GM23248 (cell line): ENCODE results near the gene PIK3C3. TPM values are rescaled to one million over a fixed set of nuclear protein-coding genes. Genes with fewer than 3 reads are reported as not detected.

Source experiments
- DNase-seq: peaks from one replicate; pipeline ENCODE4 v3.0.0-alpha.2; 2015
- H2AFZ ChIP-seq: fragments of 200-600 bp; sonication (generic); 2 replicates; pipeline ENCODE4 v1.6.1; 2016; ENCODE audit warnings: antibody characterized with exemption
- H3F3A ChIP-seq: fragments of 200-600 bp; sonication (generic); 2 replicates; pipeline ENCODE4 v1.6.1; 2016; ENCODE audit warnings: mild to moderate bottlenecking, antibody characterized with exemption, mixed run types; ENCODE audit not compliant: insufficient read depth
- H3K27ac ChIP-seq: fragments of 200-600 bp; sonication (generic); 2 replicates; pipeline ENCODE4 v1.5.1; 2016; ENCODE audit warnings: mild to moderate bottlenecking
- H3K27me3 ChIP-seq: fragments of 200-600 bp; sonication (generic); replicated peaks from 2 replicates; pipeline ENCODE4 v1.6.1; 2016; ENCODE audit warnings: mild to moderate bottlenecking; ENCODE audit not compliant: insufficient read depth
- H3K36me3 ChIP-seq: fragments of 200-600 bp; sonication (generic); 2 replicates; pipeline ENCODE4 v1.6.1; 2016; ENCODE audit warnings: low read depth, mild to moderate bottlenecking
- H3K4me1 ChIP-seq: fragments of 200-600 bp; sonication (generic); 2 replicates; pipeline ENCODE4 v1.6.1; 2016; ENCODE audit warnings: mild to moderate bottlenecking; ENCODE audit not compliant: insufficient read depth
- H3K4me2 ChIP-seq: fragments of 200-600 bp; sonication (generic); one replicate; pipeline ENCODE4 v1.6.1; 2016; ENCODE audit warnings: mild to moderate bottlenecking; ENCODE audit not compliant: unreplicated experiment
- H3K4me3 ChIP-seq: fragments of 200-600 bp; sonication (generic); 2 replicates; pipeline ENCODE4 v1.5.1; 2016; ENCODE audit warnings: mild to moderate bottlenecking
- H3K79me2 ChIP-seq: fragments of 200-600 bp; sonication (generic); 2 replicates; pipeline ENCODE4 v1.6.1; 2016; ENCODE audit warnings: mild to moderate bottlenecking; ENCODE audit not compliant: insufficient read depth
- H3K9ac ChIP-seq: fragments of 200-600 bp; sonication (generic); 2 replicates; pipeline ENCODE4 v1.6.1; 2016; ENCODE audit warnings: mild to moderate bottlenecking
- H3K9me2 ChIP-seq: fragments of 200-600 bp; sonication (generic); 2 replicates; pipeline ENCODE4 v1.6.1; 2016; ENCODE audit warnings: mixed run types, mild to moderate bottlenecking, moderate library complexity; ENCODE audit not compliant: insufficient read depth
- H3K9me3 ChIP-seq: fragments of 200-600 bp; sonication (generic); one replicate; pipeline ENCODE4 v1.6.1; 2017; ENCODE audit warnings: low read depth
- H4K20me1 ChIP-seq: fragments of 200-600 bp; sonication (generic); 2 replicates; pipeline ENCODE4 v1.6.0; 2016; ENCODE audit not compliant: insufficient read depth
- EZH2 ChIP-seq: fragments of 200-600 bp; sonication (generic); IDR thresholded peaks from 2 replicates; pipeline ENCODE4 v1.6.1; 2018; ENCODE audit warnings: antibody characterized with exemption, mild to moderate bottlenecking; ENCODE audit not compliant: insufficient read depth, poor library complexity, severe bottlenecking
- EZH2phosphoT487 ChIP-seq: fragments of 200-600 bp; sonication (generic); IDR thresholded peaks from 2 replicates; pipeline ENCODE4 v1.6.1; 2018; ENCODE audit warnings: antibody characterized with exemption, moderate library complexity, mild to moderate bottlenecking, low read depth; ENCODE audit not compliant: insufficient read depth
- whole genome bisulfite sequencing, 2 experiments: methylation state at CpG; one replicate each; pipeline ENCODE4 v1.1.6; 2015 to 2017; ENCODE audit warnings: low lambda C conversion rate in 2 of 2, low coverage in 1 of 2; ENCODE audit errors: missing lambda C conversion rate in 2 of 2; 5-methylcytosine and 5-hydroxymethylcytosine counted together
- in situ Hi-C: fragments of 300-500 bp; cut with MboI; formaldehyde crosslinking; loops from 2 replicates; pipeline ENCODE4 v1.15.0; 2020
- polyA plus RNA-seq: library from polyadenylated mRNA; unstranded; fragments of >200 nt; fragmentation: Nextera tagmentation; extraction: Ambion mirVana; gene quantifications from 2 replicates; pipeline ENCODE4 v1.2.1, GENCODE V29; 2016
- total RNA-seq: library from RNA; depleted of rRNA; stranded (reverse); fragments of >200 nt; shearing (Covaris generic); gene quantifications from 2 replicates; pipeline ENCODE4 v1.2.3, GENCODE V29; 2014

PIK3C3 gene
- total and polyA plus RNA-seq, 2 experiments from 2014 or later = 45.0 to 50.3 TPM

DNA sequence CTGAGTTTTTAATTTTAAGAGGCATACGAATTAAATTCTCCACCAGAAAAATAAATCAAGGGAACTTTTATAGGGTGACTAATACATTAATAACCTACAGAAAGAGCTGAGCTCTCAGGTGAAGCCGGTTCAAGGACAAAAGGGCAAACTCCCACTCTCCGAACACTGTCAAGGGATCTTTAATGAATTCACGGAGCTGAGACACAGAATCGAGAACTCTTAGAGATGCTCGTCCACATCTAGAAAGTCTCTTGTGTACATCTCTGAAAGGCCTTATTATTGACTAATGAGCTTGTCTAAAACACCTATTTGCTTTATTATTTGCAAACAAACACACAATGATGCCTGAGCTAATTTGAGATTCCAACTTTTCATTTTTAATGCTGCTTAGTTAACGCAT is 33.3 kb upstream of the PIK3C3 start:
- Histone ChIP-seq H3K4me1 (no peaks in the 10 kb centered on the region), H3F3A (no peaks in the 10 kb centered on the region), H3K79me2 (no peaks in the 10 kb centered on the region), H3K4me2 (no peak overlapping the region), H3K27me3 (no peaks in the 10 kb centered on the region), H3K27ac (no peak overlapping the region), H3K9me3 (no peaks in the 10 kb centered on the region), H2AFZ (peak overlapping the region; percentile 6; the same call in 1 of the 2 replicates), H3K4me3 (no peak overlapping the region), H4K20me1 (no peaks in the 10 kb centered on the region), H3K9me2 (no peaks in the 10 kb centered on the region; the same call in 1 of the 2 replicates), H3K36me3 (no peaks in the 10 kb centered on the region), H3K9ac (no peak overlapping the region)
- WGBS, 2 experiments = 91 to 95% methylated on average over 7 of the region's 7 CpGs
- TF ChIP-seq EZH2phosphoT487 (no peak), EZH2 (no peak)
- in situ Hi-C loops = no loop called here
- DNase-seq = no peak

GRCh38 chr18:41922176-41922575 is 32.9 kb upstream of the PIK3C3 start:
- Histone ChIP-seq H3K9me3 (no peaks in the 10 kb centered on the region), H2AFZ (peak overlapping the region; percentile 6), H3F3A (no peaks in the 10 kb centered on the region), H4K20me1 (no peaks in the 10 kb centered on the region), H3K9me2 (no peaks in the 10 kb centered on the region; the same call in 1 of the 2 replicates), H3K4me3 (no peak overlapping the region), H3K4me2 (no peak overlapping the region), H3K27ac (no peak overlapping the region), H3K4me1 (no peaks in the 10 kb centered on the region), H3K27me3 (no peaks in the 10 kb centered on the region), H3K36me3 (no peaks in the 10 kb centered on the region), H3K9ac (no peak overlapping the region), H3K79me2 (no peaks in the 10 kb centered on the region)
- no peak for DNase-seq
- 76 to 81% methylated on average over 5 of the region's 5 CpGs for WGBS, 2 experiments
- TF ChIP-seq EZH2phosphoT487 (no peak), EZH2 (no peak)
- in situ Hi-C loops = no loop called here

DNA sequence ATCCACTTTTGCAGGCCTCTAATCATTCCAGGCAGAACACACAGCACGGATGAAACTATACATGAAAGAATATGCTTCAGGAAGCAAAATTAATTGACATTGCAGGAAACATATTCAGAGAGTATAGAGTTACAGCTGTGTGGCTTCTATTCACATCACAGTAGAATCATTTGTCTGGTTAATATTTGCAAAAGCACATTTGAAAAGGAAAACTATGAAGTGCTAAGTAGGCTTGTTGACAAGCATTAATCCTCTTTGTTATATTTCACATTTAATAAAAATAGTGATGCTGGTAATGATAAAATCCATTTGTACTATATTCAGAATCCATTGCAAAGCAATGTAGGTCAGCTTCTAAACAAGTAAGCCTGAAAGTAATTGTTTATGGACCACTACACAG is 32.2 kb upstream of the PIK3C3 start:
- H3K9ac ChIP-seq = no peak overlapping the region
- TF ChIP-seq EZH2phosphoT487 = no peak
- no peak for TF ChIP-seq EZH2
- no peak for DNase-seq
- no peak overlapping the region for H3K4me2 ChIP-seq
- H3K27ac ChIP-seq = no peak overlapping the region
- H3K9me3 ChIP-seq = no peaks in the 10 kb centered on the region
- H2AFZ ChIP-seq = peak overlapping the region; percentile 6; the same call in 1 of the 2 replicates
- in situ Hi-C loops = no loop called here
- no peak overlapping the region for H3K4me3 ChIP-seq
- H3K27me3 ChIP-seq = no peaks in the 10 kb centered on the region
- H4K20me1 ChIP-seq = no peaks in the 10 kb centered on the region
- 32 to 33% methylated on average over 1 of the region's 1 CpG for WGBS, 2 experiments
- H3K79me2 ChIP-seq = no peaks in the 10 kb centered on the region
- H3K9me2 ChIP-seq = no peaks in the 10 kb centered on the region; the same call in 1 of the 2 replicates
- no peaks in the 10 kb centered on the region for H3K36me3 ChIP-seq
- no peaks in the 10 kb centered on the region for H3K4me1 ChIP-seq
- H3F3A ChIP-seq = no peaks in the 10 kb centered on the region

- H3K79me2 ChIP-seq = no peaks in the 10 kb centered on the region
- no peaks in the 10 kb centered on the region for H3K4me1 ChIP-seq
- no peak for DNase-seq
- in situ Hi-C loops = no loop called here
- H3K36me3 ChIP-seq = no peaks in the 10 kb centered on the region
- H3F3A ChIP-seq = no peaks in the 10 kb centered on the region
- no peak overlapping the region for H3K9ac ChIP-seq
- no peak overlapping the region for H2AFZ ChIP-seq
- H4K20me1 ChIP-seq = no peaks in the 10 kb centered on the region
- H3K4me2 ChIP-seq = no peak overlapping the region
- no peaks in the 10 kb centered on the region for H3K9me3 ChIP-seq
- no peak overlapping the region for H3K4me3 ChIP-seq
- H3K9me2 ChIP-seq = no peaks in the 10 kb centered on the region; the same call in 1 of the 2 replicates
- H3K27me3 ChIP-seq = no peaks in the 10 kb centered on the region
- no peak overlapping the region for H3K27ac ChIP-seq
- TF ChIP-seq EZH2 (no peak), EZH2phosphoT487 (no peak)
These were observed 31.6 kb upstream of the PIK3C3 start for GRCh38 chr18:41923446-41923845.

GRCh38 chr18:41928581-41928980 is 26.5 kb upstream of the PIK3C3 start:
- in situ Hi-C loops = no loop called here
- no peaks in the 10 kb centered on the region for H3F3A ChIP-seq
- no peak for TF ChIP-seq EZH2
- TF ChIP-seq EZH2phosphoT487 = no peak
- H4K20me1 ChIP-seq = no peaks in the 10 kb centered on the region
- no peak for DNase-seq
- no peaks in the 10 kb centered on the region for H3K79me2 ChIP-seq
- H3K27me3 ChIP-seq = no peaks in the 10 kb centered on the region
- no peak overlapping the region for H3K9ac ChIP-seq
- no peak overlapping the region for H3K4me3 ChIP-seq
- no peaks in the 10 kb centered on the region for H3K4me1 ChIP-seq
- H3K36me3 ChIP-seq = no peaks in the 10 kb centered on the region
- no peaks in the 10 kb centered on the region for H3K9me3 ChIP-seq
- H2AFZ ChIP-seq = no peak overlapping the region
- no peak overlapping the region for H3K4me2 ChIP-seq
- no peak overlapping the region for H3K27ac ChIP-seq
- no peaks in the 10 kb centered on the region for H3K9me2 ChIP-seq
